Measurements from ENCODE around the gene KIF13A. TPM values are rescaled to one million over a fixed set of nuclear protein-coding genes. Genes with fewer than 3 reads are reported as not detected.

The KIF13A gene
- total and polyA plus RNA-seq, 10 of the 15 experiments (the other 5 are each of a cell fraction or from before 2014, with no cell fraction given): 0.02 to 0.26 (median 0.13) TPM; not detected in 2

DNA sequence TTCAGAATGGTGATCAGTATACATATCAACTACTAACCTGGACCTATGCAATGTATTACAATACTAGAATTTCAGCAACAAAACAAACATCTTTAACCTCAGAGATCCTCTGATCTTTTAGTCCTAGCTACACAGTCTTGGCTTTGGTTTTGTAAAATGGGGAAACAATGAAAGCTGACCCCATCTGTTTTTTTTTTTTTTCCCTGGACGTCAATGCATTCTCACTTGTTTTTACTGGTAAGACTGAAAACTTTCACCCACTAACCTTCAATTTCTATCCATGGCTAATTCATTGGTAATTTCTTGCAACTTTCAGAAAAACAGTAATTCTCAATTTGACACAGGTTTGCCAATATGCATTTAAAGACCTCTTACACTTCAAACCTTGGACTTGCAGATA lies 3.0 kb downstream of the KIF13A start:
- ChIA-PET SMC1A (ENCODE audit: uncharacterized antibody, unreplicated experiment) (no interaction called here), RAD21 (ENCODE audit: unreplicated experiment) (no interaction called here), POLR2A (no interaction called here), CTCF (interaction anchor here (0.5 kb wide), 1 partner anchor 566 kb away, joined by 3 read pairs; no protein-coding TSS in a partner anchor)
- BruUV-seq (replicated peaks): no TSS peak
- peaks cover 6 to 21% of the 10 kb centered on the region in 2 experiments for H3K27me3 ChIP-seq (replicated peaks in 1 of 2; ENCODE audit: control insufficient read depth in 2 of 2, insufficient read depth in 2 of 2, low read length in 1 of 2)
- in situ Hi-C loops (cut with MboI) (no loop called here), intact Hi-C loops (cut with micrococcal nuclease; ENCODE audit: unreplicated experiment) (no loop called here)
- H3K79me2 ChIP-seq (ENCODE audit: control insufficient read depth, insufficient read depth, low read length): no peaks in the 10 kb centered on the region
- no peak overlapping the region for H3K27ac ChIP-seq (ENCODE audit: control insufficient read depth, insufficient read depth)
- H3K4me1 ChIP-seq (ENCODE audit: control insufficient read depth, insufficient read depth, low read length): peaks cover 6% of the 10 kb centered on the region
- H3K4me3 ChIP-seq: no peak overlapping the region
- H3K9me3 ChIP-seq (replicated peaks; ENCODE audit: control insufficient read depth, insufficient read depth, low read length): no peaks in the 10 kb centered on the region
- no peak overlapping the region for H2AFZ ChIP-seq (ENCODE audit: control insufficient read depth, low read depth, low read length)
- ATAC-seq (no peak), FAIRE-seq (peak; percentile 27), DNase-seq (ENCODE audit: low read depth, low spot score) (no peak)
- 20% methylated on average over 1 of the region's 1 CpG for WGBS (ENCODE audit: insufficient coverage, insufficient replicate concordance, low lambda C conversion rate, missing lambda C conversion rate)
- no peak overlapping the region for H3K4me2 ChIP-seq (ENCODE audit: control insufficient read depth, insufficient read depth)
- H3K9ac ChIP-seq (ENCODE audit: control insufficient read depth, insufficient read depth, low read length): no peak overlapping the region
- no peaks in the 10 kb centered on the region for H3K36me3 ChIP-seq (ENCODE audit: control insufficient read depth in 2 of 2, insufficient read depth in 2 of 2, low read length in 1 of 2)
- no peaks in the 10 kb centered on the region for H4K20me1 ChIP-seq (ENCODE audit: control insufficient read depth, insufficient read depth)
- TF ChIP-seq NR2F1 (conservative IDR thresholded peaks at IDR 0.05) (no peak), MYC (IDR thresholded peaks at IDR 0.05; ENCODE audit: insufficient read depth, insufficient read length, insufficient replicate concordance, low read length, severe bottlenecking) (no peak), TCF3 (IDR thresholded peaks at IDR 0.05; ENCODE audit: borderline replicate concordance, insufficient read depth, low read depth, low read length) (no peak), RBBP5 (conservative IDR thresholded peaks at IDR 0.05) (no peak), STAT1 (conservative IDR thresholded peaks at IDR 0.05) (no peak), RAD21 (IDR thresholded peaks at IDR 0.05; ENCODE audit: insufficient read depth, low read depth, low read length) (no peak), FOS (IDR thresholded peaks at IDR 0.05; ENCODE audit: borderline replicate concordance, extremely low read depth, insufficient read length) (no peak), BCL11A (IDR thresholded peaks at IDR 0.05; ENCODE audit: low read depth, low read length) (no peak), RB1 (IDR thresholded peaks at IDR 0.05; ENCODE audit: borderline replicate concordance) (no peak), LARP7 (IDR thresholded peaks at IDR 0.05) (no peak), IKZF1 (conservative IDR thresholded peaks at IDR 0.05) (no peak), STAT3 (IDR thresholded peaks at IDR 0.05; ENCODE audit: low read depth, low read length) (no peak)
- TF ChIP-seq, protein P1, sequence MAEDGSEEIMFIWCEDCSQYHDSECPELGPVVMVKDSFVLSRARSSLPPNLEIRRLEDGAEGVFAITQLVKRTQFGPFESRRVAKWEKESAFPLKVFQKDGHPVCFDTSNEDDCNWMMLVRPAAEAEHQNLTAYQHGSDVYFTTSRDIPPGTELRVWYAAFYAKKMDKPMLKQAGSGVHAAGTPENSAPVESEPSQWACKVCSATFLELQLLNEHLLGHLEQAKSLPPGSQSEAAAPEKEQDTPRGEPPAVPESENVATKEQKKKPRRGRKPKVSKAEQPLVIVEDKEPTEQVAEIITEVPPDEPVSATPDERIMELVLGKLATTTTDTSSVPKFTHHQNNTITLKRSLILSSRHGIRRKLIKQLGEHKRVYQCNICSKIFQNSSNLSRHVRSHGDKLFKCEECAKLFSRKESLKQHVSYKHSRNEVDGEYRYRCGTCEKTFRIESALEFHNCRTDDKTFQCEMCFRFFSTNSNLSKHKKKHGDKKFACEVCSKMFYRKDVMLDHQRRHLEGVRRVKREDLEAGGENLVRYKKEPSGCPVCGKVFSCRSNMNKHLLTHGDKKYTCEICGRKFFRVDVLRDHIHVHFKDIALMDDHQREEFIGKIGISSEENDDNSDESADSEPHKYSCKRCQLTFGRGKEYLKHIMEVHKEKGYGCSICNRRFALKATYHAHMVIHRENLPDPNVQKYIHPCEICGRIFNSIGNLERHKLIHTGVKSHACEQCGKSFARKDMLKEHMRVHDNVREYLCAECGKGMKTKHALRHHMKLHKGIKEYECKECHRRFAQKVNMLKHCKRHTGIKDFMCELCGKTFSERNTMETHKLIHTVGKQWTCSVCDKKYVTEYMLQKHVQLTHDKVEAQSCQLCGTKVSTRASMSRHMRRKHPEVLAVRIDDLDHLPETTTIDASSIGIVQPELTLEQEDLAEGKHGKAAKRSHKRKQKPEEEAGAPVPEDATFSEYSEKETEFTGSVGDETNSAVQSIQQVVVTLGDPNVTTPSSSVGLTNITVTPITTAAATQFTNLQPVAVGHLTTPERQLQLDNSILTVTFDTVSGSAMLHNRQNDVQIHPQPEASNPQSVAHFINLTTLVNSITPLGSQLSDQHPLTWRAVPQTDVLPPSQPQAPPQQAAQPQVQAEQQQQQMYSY (CRISPR knock-in tag; IDR thresholded peaks at IDR 0.05): no peak
- TF ChIP-seq, protein P2, sequence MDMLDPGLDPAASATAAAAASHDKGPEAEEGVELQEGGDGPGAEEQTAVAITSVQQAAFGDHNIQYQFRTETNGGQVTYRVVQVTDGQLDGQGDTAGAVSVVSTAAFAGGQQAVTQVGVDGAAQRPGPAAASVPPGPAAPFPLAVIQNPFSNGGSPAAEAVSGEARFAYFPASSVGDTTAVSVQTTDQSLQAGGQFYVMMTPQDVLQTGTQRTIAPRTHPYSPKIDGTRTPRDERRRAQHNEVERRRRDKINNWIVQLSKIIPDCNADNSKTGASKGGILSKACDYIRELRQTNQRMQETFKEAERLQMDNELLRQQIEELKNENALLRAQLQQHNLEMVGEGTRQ (IDR thresholded peaks at IDR 0.05; ENCODE audit: borderline replicate concordance, low read depth, low read length): no peak
- TF ChIP-seq, protein P3, sequence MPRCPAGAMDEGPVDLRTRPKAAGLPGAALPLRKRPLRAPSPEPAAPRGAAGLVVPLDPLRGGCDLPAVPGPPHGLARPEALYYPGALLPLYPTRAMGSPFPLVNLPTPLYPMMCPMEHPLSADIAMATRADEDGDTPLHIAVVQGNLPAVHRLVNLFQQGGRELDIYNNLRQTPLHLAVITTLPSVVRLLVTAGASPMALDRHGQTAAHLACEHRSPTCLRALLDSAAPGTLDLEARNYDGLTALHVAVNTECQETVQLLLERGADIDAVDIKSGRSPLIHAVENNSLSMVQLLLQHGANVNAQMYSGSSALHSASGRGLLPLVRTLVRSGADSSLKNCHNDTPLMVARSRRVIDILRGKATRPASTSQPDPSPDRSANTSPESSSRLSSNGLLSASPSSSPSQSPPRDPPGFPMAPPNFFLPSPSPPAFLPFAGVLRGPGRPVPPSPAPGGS (IDR thresholded peaks at IDR 0.05; ENCODE audit: borderline replicate concordance, insufficient read depth, low read depth, low read length, poor library complexity, severe bottlenecking): no peak
- TF ChIP-seq, protein P4, sequence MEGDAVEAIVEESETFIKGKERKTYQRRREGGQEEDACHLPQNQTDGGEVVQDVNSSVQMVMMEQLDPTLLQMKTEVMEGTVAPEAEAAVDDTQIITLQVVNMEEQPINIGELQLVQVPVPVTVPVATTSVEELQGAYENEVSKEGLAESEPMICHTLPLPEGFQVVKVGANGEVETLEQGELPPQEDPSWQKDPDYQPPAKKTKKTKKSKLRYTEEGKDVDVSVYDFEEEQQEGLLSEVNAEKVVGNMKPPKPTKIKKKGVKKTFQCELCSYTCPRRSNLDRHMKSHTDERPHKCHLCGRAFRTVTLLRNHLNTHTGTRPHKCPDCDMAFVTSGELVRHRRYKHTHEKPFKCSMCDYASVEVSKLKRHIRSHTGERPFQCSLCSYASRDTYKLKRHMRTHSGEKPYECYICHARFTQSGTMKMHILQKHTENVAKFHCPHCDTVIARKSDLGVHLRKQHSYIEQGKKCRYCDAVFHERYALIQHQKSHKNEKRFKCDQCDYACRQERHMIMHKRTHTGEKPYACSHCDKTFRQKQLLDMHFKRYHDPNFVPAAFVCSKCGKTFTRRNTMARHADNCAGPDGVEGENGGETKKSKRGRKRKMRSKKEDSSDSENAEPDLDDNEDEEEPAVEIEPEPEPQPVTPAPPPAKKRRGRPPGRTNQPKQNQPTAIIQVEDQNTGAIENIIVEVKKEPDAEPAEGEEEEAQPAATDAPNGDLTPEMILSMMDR (IDR thresholded peaks at IDR 0.05 in 2 of 3, conservative IDR thresholded peaks at IDR 0.05 in 1 of 3; ENCODE audit: control insufficient read depth in 2 of 3, extremely low read depth in 1 of 3, insufficient read depth in 1 of 3, low read depth in 3 of 3, low read length in 3 of 3): no peak

Measured in GM12878 (cell line).